ENCODE data around the gene USF2. TPM values are rescaled to one million over a fixed set of nuclear protein-coding genes. Genes with fewer than 3 reads are reported as not detected.

USF2 gene
- total and polyA plus RNA-seq, 10 of the 15 experiments (the other 5 are each of a cell fraction or from before 2014, with no cell fraction given) = 0.56 to 157 (median 65.5) TPM

GRCh38 chr19:35261356-35262100 is 7.2 kb upstream of the USF2 start:
- ChIA-PET CTCF (no interaction called here), RAD21 (ENCODE audit: unreplicated experiment) (interaction anchor here (1.1 kb wide), 1 partner anchor 120 kb away, joined by 4 read pairs; no protein-coding TSS in a partner anchor), POLR2A (no interaction called here), SMC1A (ENCODE audit: uncharacterized antibody, unreplicated experiment) (no interaction called here)
- FAIRE-seq = no peak
- TF ChIP-seq SMC3 (IDR thresholded peaks at IDR 0.05; ENCODE audit: borderline replicate concordance, low read length) (no peak), NFXL1 (IDR thresholded peaks at IDR 0.05; ENCODE audit: borderline replicate concordance) (no peak), RUNX3 (IDR thresholded peaks at IDR 0.05; ENCODE audit: low read length) (no peak), TAF1 (IDR thresholded peaks at IDR 0.05; ENCODE audit: borderline replicate concordance, low read depth, low read length) (no peak), SREBF1 (IDR thresholded peaks at IDR 0.05; ENCODE audit: low read length) (no peak), MAX (IDR thresholded peaks at IDR 0.05; ENCODE audit: low read depth, low read length) (no peak), EED (IDR thresholded peaks at IDR 0.05; ENCODE audit: low read depth) (no peak), NR2F1 (conservative IDR thresholded peaks at IDR 0.05) (no peak)
- TF ChIP-seq, protein P1, sequence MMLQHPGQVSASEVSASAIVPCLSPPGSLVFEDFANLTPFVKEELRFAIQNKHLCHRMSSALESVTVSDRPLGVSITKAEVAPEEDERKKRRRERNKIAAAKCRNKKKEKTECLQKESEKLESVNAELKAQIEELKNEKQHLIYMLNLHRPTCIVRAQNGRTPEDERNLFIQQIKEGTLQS (IDR thresholded peaks at IDR 0.05; ENCODE audit: borderline replicate concordance, extremely low read depth, low read depth, low read length) = no peak
- TF ChIP-seq, protein P2, sequence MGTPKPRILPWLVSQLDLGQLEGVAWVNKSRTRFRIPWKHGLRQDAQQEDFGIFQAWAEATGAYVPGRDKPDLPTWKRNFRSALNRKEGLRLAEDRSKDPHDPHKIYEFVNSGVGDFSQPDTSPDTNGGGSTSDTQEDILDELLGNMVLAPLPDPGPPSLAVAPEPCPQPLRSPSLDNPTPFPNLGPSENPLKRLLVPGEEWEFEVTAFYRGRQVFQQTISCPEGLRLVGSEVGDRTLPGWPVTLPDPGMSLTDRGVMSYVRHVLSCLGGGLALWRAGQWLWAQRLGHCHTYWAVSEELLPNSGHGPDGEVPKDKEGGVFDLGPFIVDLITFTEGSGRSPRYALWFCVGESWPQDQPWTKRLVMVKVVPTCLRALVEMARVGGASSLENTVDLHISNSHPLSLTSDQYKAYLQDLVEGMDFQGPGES (IDR thresholded peaks at IDR 0.05) = no peak
- no peaks in the 10 kb centered on the region for H3K27me3 ChIP-seq (replicated peaks in 1 of 2; ENCODE audit: control insufficient read depth in 2 of 2, insufficient read depth in 2 of 2, low read length in 1 of 2)
- no TSS peak for BruUV-seq (replicated peaks)
- H4K20me1 ChIP-seq (ENCODE audit: control insufficient read depth, insufficient read depth) = no peaks in the 10 kb centered on the region
- H3K9me3 ChIP-seq (replicated peaks; ENCODE audit: control insufficient read depth, insufficient read depth, low read length) = no peaks in the 10 kb centered on the region
- H3K36me3 ChIP-seq (ENCODE audit: control insufficient read depth in 2 of 2, insufficient read depth in 2 of 2, low read length in 1 of 2) = peaks cover 9 to 13% of the 10 kb centered on the region in 2 experiments; a peak in 3 of 4 replicates
- no peak overlapping the region for H3K4me2 ChIP-seq (ENCODE audit: control insufficient read depth, insufficient read depth)
- no peaks in the 10 kb centered on the region for H3K4me1 ChIP-seq (ENCODE audit: control insufficient read depth, insufficient read depth, low read length)
- no peak overlapping the region for H3K27ac ChIP-seq (ENCODE audit: control insufficient read depth, insufficient read depth)
- in situ Hi-C loops (cut with MboI) (no loop called here), intact Hi-C loops (cut with micrococcal nuclease; ENCODE audit: unreplicated experiment) (loop anchor here (10.0 kb wide), 1 partner anchor 233 kb away; the partner anchor contains the start of gene KRTDAP)
- H3K79me2 ChIP-seq (ENCODE audit: control insufficient read depth, insufficient read depth, low read length) = peaks cover 3% of the 10 kb centered on the region
- no peak for ATAC-seq
- DNase-seq (ENCODE audit: low read depth, low spot score) = no peak
- H2AFZ ChIP-seq (ENCODE audit: control insufficient read depth, low read depth, low read length) = no peak overlapping the region
- WGBS (ENCODE audit: insufficient coverage, insufficient replicate concordance, low lambda C conversion rate, missing lambda C conversion rate) = 64% methylated on average over 12 of the region's 12 CpGs
- no peak overlapping the region for H3K9ac ChIP-seq (ENCODE audit: control insufficient read depth, insufficient read depth, low read length)
- H3K4me3 ChIP-seq = no peak overlapping the region
